Activated effector memory CD4-positive, alpha-beta T cell treated with Interleukin-2 at 50 U/mL for 16 hours (primary cell): ENCODE measurements around the gene WDR38.
"Not testable (repeated sequence)": the region's sequence is repeated elsewhere in the genome, so short reads cannot be mapped to it uniquely, and the experiment has no call there.

Experiments used
- DNase-seq: peaks from one replicate; pipeline ENCODE4 v3.0.0-alpha.2; 2020

WDR38 gene

GRCh38 chr9:124834591-124834990 lies 18.7 kb upstream of the WDR38 start:
- DNase-seq = no peak

GRCh38 chr9:124835026-124835557 lies 18.2 kb upstream of the WDR38 start:
- no peak for DNase-seq

GRCh38 chr9:124838132-124838531 lies 15.1 kb upstream of the WDR38 start:
- not testable (repeated sequence) for DNase-seq

- not testable (repeated sequence) for DNase-seq
Observed at GRCh38 chr9:124838567-124839275, 14.5 kb upstream of the WDR38 start.

- DNase-seq = no peak
Observed at GRCh38 chr9:124839612-124840299, 13.5 kb upstream of the WDR38 start.

GRCh38 chr9:124840300-124840833 lies 12.9 kb upstream of the WDR38 start:
- no peak for DNase-seq

- DNase-seq = no peak
Observed at GRCh38 chr9:124841075-124841821, 12.0 kb upstream of the WDR38 start.

GRCh38 chr9:124843456-124844034 lies 9.7 kb upstream of the WDR38 start:
- no peak for DNase-seq

- DNase-seq = no peak
Observed at GRCh38 chr9:124844291-124844690, 9.0 kb upstream of the WDR38 start.

- not testable (repeated sequence) for DNase-seq
Observed at GRCh38 chr9:124846467-124846866, 6.8 kb upstream of the WDR38 start.

GRCh38 chr9:124846969-124847368 lies 6.3 kb upstream of the WDR38 start:
- DNase-seq = no peak

GRCh38 chr9:124849801-124850200 lies 3.5 kb upstream of the WDR38 start:
- DNase-seq = no peak

GRCh38 chr9:124852121-124852828 lies 985 bp upstream of the WDR38 start:
- DNase-seq = no peak

- DNase-seq = no peak
Observed at GRCh38 chr9:124853605-124854143, 414 bp downstream of the WDR38 start.

GRCh38 chr9:124854161-124854560 lies 901 bp downstream of the WDR38 start:
- DNase-seq = no peak

GRCh38 chr9:124854822-124855221 lies 1.6 kb downstream of the WDR38 start:
- DNase-seq = no peak

GRCh38 chr9:124855566-124855943 lies 2.3 kb downstream of the WDR38 start:
- no peak for DNase-seq

- no peak for DNase-seq
Observed at GRCh38 chr9:124855944-124856765, 2.9 kb downstream of the WDR38 start.

GRCh38 chr9:124857533-124858162 lies 4.4 kb downstream of the WDR38 start:
- no peak for DNase-seq

- DNase-seq = no peak
Observed at GRCh38 chr9:124858330-124859046, 5.2 kb downstream of the WDR38 start.
